GM12878 (cell line): Measurements from ENCODE around the gene DHX40. TPM values are rescaled to one million over a fixed set of nuclear protein-coding genes. Genes with fewer than 3 reads are reported as not detected.

Experiments used
- ATAC-seq: fragments of 200-7000 bp; cut with Tn5 transposase; 3 replicates; pipeline ENCODE4 v1.9.1; 2020; ENCODE audit warnings: mild to moderate bottlenecking, moderate library complexity
- BruUV-seq: library from RNA; stranded (reverse); fragments of 400-500 nt; replicated peaks from 2 replicates; lab custom pipeline; 2021; lab: Mats Ljungman, UMichigan
- CTCF ChIA-PET: fragments of 300-600 bp; sonication (Branson Sonifier 250); formaldehyde crosslinking; extraction: SDS; loops from one replicate; lab custom pipeline; 2021; ENCODE audit warnings: inconsistent platforms; lab: Yijun Ruan, JAX
- POLR2A ChIA-PET: fragments of 350-600 bp; formaldehyde crosslinking; extraction: SDS; loops from one replicate; lab custom pipeline; 2021; ENCODE audit warnings: inconsistent platforms; lab: Charles Lee
- RAD21 ChIA-PET: fragments of 300-600 bp; sonication (Branson Sonifier 250); formaldehyde crosslinking; loops from one replicate; lab custom pipeline; 2023; ENCODE audit warnings: antibody characterized with exemption; ENCODE audit not compliant: unreplicated experiment; lab: Charles Lee
- SMC1A ChIA-PET: fragments of 300-600 bp; sonication (Branson Sonifier 250); formaldehyde crosslinking; loops from one replicate; lab custom pipeline; 2023; ENCODE audit not compliant: unreplicated experiment, uncharacterized antibody; lab: Charles Lee
- DNase-seq: peaks from one replicate; pipeline ENCODE4 v3.0.0-alpha.2; 2011; ENCODE audit warnings: low read depth, low spot score
- FAIRE-seq: peaks from 3 replicates; lab custom pipeline; 2011; peaks lifted over from hg19 to GRCh38; lab: Jason Lieb, UNC
- H2AFZ ChIP-seq: 2 replicates; pipeline ENCODE4 v1.6.0; 2011; ENCODE audit warnings: low read depth, low read length, control low read depth; ENCODE audit not compliant: control insufficient read depth
- H3K27ac ChIP-seq: 2 replicates; pipeline ENCODE4 v1.5.1; 2011; ENCODE audit warnings: control low read depth; ENCODE audit not compliant: control insufficient read depth, insufficient read depth
- H3K27me3 ChIP-seq, 2 experiments: replicated peaks in 1 of 2; 2 replicates each; pipeline versions ENCODE4 v1.6.0 to v1.6.1; 2011; ENCODE audit warnings: low read length in 1 of 2; ENCODE audit not compliant: control insufficient read depth in 2 of 2, insufficient read depth in 2 of 2
- H3K36me3 ChIP-seq, 2 experiments: 2 replicates each; pipeline ENCODE4 v1.5.1; 2011; ENCODE audit warnings: low read length in 1 of 2; ENCODE audit not compliant: control insufficient read depth in 2 of 2, insufficient read depth in 2 of 2
- H3K4me1 ChIP-seq: 2 replicates; pipeline ENCODE4 v1.6.1; 2011; ENCODE audit warnings: mild to moderate bottlenecking, low read length, moderate library complexity, mixed read lengths; ENCODE audit not compliant: control insufficient read depth, insufficient read depth
- H3K4me2 ChIP-seq: 2 replicates; pipeline ENCODE4 v1.6.0; 2011; ENCODE audit warnings: control low read depth; ENCODE audit not compliant: control insufficient read depth, insufficient read depth
- H3K4me3 ChIP-seq: fragments of 200-600 bp; sonication (generic); 2 replicates; pipeline ENCODE4 v1.5.1; 2016
- H3K79me2 ChIP-seq: 2 replicates; pipeline ENCODE4 v1.6.0; 2011; ENCODE audit warnings: low read length; ENCODE audit not compliant: control insufficient read depth, insufficient read depth
- H3K9ac ChIP-seq: 2 replicates; pipeline ENCODE4 v1.8.0; 2011; ENCODE audit warnings: low read length, control low read depth, mixed read lengths; ENCODE audit not compliant: control insufficient read depth, insufficient read depth
- H3K9me3 ChIP-seq: replicated peaks from 3 replicates; pipeline ENCODE4 v1.5.1; 2011; ENCODE audit warnings: mild to moderate bottlenecking, low read length; ENCODE audit not compliant: control insufficient read depth, insufficient read depth
- H4K20me1 ChIP-seq: 2 replicates; pipeline ENCODE4 v1.6.0; 2011; ENCODE audit not compliant: control insufficient read depth, insufficient read depth
- BCLAF1 ChIP-seq: fragments of 450-650 bp; IDR thresholded peaks from 2 replicates; pipeline ENCODE4 v1.6.1; 2017; ENCODE audit warnings: antibody characterized with exemption, mild to moderate bottlenecking, moderate library complexity
- CHD1 ChIP-seq: IDR thresholded peaks from 2 replicates; pipeline ENCODE4 v1.6.1; 2012; ENCODE audit warnings: low read depth, low read length, improper control_type of control experiment
- CHD2 ChIP-seq: IDR thresholded peaks from 2 replicates; pipeline ENCODE4 v1.6.1; 2011; ENCODE audit warnings: low read depth, low read length, improper control_type of control experiment, borderline replicate concordance
- CREB1 ChIP-seq: IDR thresholded peaks from 2 replicates; pipeline ENCODE4 v1.6.1; 2012; ENCODE audit warnings: low read depth, mild to moderate bottlenecking, inconsistent platforms
- FOXM1 ChIP-seq: IDR thresholded peaks from 2 replicates; pipeline ENCODE4 v1.6.1; 2012; ENCODE audit warnings: low read depth, mild to moderate bottlenecking, inconsistent platforms, low read length, moderate library complexity
- JUND ChIP-seq: IDR thresholded peaks from 2 replicates; pipeline ENCODE4 v1.6.1; 2012; ENCODE audit warnings: low read depth, mild to moderate bottlenecking, low read length, improper control_type of control experiment, moderate library complexity
- KLF5 ChIP-seq: fragments of 450-650 bp; IDR thresholded peaks from 2 replicates; pipeline ENCODE4 v1.6.1; 2014; ENCODE audit warnings: mild to moderate bottlenecking; ENCODE audit not compliant: partially characterized antibody
- MTA3 ChIP-seq: IDR thresholded peaks from 2 replicates; pipeline ENCODE4 v1.6.1; 2012; ENCODE audit warnings: low read length, inconsistent platforms, borderline replicate concordance
- MYC ChIP-seq: IDR thresholded peaks from 2 replicates; pipeline ENCODE4 v1.6.1; 2011; ENCODE audit warnings: mild to moderate bottlenecking, low read length, moderate library complexity, inconsistent platforms; ENCODE audit not compliant: insufficient read depth, insufficient replicate concordance, insufficient read length, severe bottlenecking
- NR2C2 ChIP-seq: IDR thresholded peaks from 2 replicates; pipeline ENCODE4 v1.6.1; 2011; ENCODE audit warnings: borderline replicate concordance, low read depth; ENCODE audit not compliant: control insufficient read depth, insufficient read length
- PAX5 ChIP-seq: IDR thresholded peaks from 2 replicates; pipeline ENCODE4 v1.6.1; 2011; ENCODE audit warnings: low read depth, low read length, borderline replicate concordance
- PML ChIP-seq: IDR thresholded peaks from 2 replicates; pipeline ENCODE4 v1.6.1; 2012; ENCODE audit warnings: low read length, inconsistent platforms
- SRF ChIP-seq, 2 experiments: IDR thresholded peaks; 2 replicates each; pipeline ENCODE4 v1.6.1; 2011; ENCODE audit warnings: low read depth in 2 of 2, low read length in 2 of 2, mild to moderate bottlenecking in 1 of 2, moderate library complexity in 1 of 2
- STAT3 ChIP-seq: IDR thresholded peaks from 2 replicates; pipeline ENCODE4 v1.6.1; 2011; ENCODE audit warnings: low read depth, low read length, improper control_type of control experiment
- SUZ12 ChIP-seq: fragments of 200-600 bp; sonication (generic); IDR thresholded peaks from one replicate; pipeline ENCODE4 v1.6.1; 2018; ENCODE audit warnings: antibody characterized with exemption, mild to moderate bottlenecking; ENCODE audit not compliant: unreplicated experiment
- ZNF384 ChIP-seq: IDR thresholded peaks from 2 replicates; pipeline ENCODE4 v1.6.1; 2012; ENCODE audit warnings: low read depth, mild to moderate bottlenecking, low read length, improper control_type of control experiment, borderline replicate concordance
- WGBS: methylation state at CpG from one replicate; pipeline ENCODE4 v1.1.6; 2016; ENCODE audit warnings: low lambda C conversion rate; ENCODE audit not compliant: insufficient replicate concordance, insufficient coverage; ENCODE audit errors: missing lambda C conversion rate; 5-methylcytosine and 5-hydroxymethylcytosine counted together
- in situ Hi-C: fragments of 300-500 bp; cut with MboI; formaldehyde crosslinking; loops from 9 replicates; pipeline ENCODE4 v1.14.3; 2018; ENCODE audit warnings: mixed read lengths
- intact Hi-C: fragments of 100-400 bp; cut with micrococcal nuclease; formaldehyde crosslinking; loops from one replicate; pipeline ENCODE4 v1.14.2; 2022; ENCODE audit not compliant: unreplicated experiment
- polyA plus RNA-seq, 11 experiments: library from polyadenylated mRNA; depleted of rRNA in 4 of 11; unstranded in 6 of 11; stranded (reverse) in 5 of 11; fragments of >200 nt; fragmentation: Nextera tagmentation in 4 of 11; fragmentation: Illumina TruSeq in 1 of 11; extraction: Ambion mirVana in 4 of 11; extraction: Trizol in 1 of 11; gene quantifications; 1 replicate in 1 of 11; 2 replicates in 10 of 11; pipeline versions ENCODE4 v1.2.1 to v1.2.3, GENCODE V29; 2011 to 2016; ENCODE audit warnings: inconsistent platforms in 2 of 11, missing spikeins in 2 of 11, low read depth in 1 of 11
- total RNA-seq, 4 experiments: library from RNA; depleted of rRNA in 3 of 4; stranded (reverse); fragments of >200 nt in 3 of 4; fragmentation: Illumina TruSeq in 1 of 4; extraction: Trizol in 1 of 4; gene quantifications; 2 replicates each; pipeline versions ENCODE4 v1.2.1 to v1.2.3, GENCODE V29; 2013 to 2021

The DHX40 gene
- total and polyA plus RNA-seq, 10 of the 15 experiments (the other 5 are each of a cell fraction or from before 2014, with no cell fraction given), result 4.8 to 29.2 (median 12.0) TPM

- H3K9me3 ChIP-seq, result no peaks in the 10 kb centered on the region
- TF ChIP-seq BCLAF1 (no peak), NR2C2 (no peak), CHD1 (no peak), FOXM1 (no peak), PML (no peak), SUZ12 (no peak), KLF5 (no peak), CHD2 (no peak), SRF (IDR thresholded peaks at IDR 0.05; ENCODE audit: low read depth in 2 of 2, low read length in 2 of 2) (no peak), ZNF384 (no peak), PAX5 (no peak), STAT3 (no peak), JUND (no peak), MYC (no peak), CREB1 (no peak), MTA3 (no peak)
- H2AFZ ChIP-seq, result no peak overlapping the region
- intact Hi-C loops, result no loop called here
- ChIA-PET SMC1A (interaction anchor here (0.9 to 1.1 kb wide), 3 partner anchors 9 to 76 kb away, joined by 3 to 6 read pairs (median 3); no protein-coding TSS in a partner anchor), CTCF (interaction anchor here (1.2 to 1.3 kb wide), 2 partner anchors 9 kb away, joined by 3 to 4 read pairs; no protein-coding TSS in a partner anchor), POLR2A (interaction anchor here (0.6 kb wide), 1 partner anchor 24 kb away, joined by 3 read pairs; no protein-coding TSS in a partner anchor), RAD21 (interaction anchor here (1.0 kb wide), 1 partner anchor 8 kb away, joined by 4 read pairs; no protein-coding TSS in a partner anchor)
- peaks cover 0 to 4% of the 10 kb centered on the region in 2 experiments; a peak in 2 of 4 replicates for H3K27me3 ChIP-seq
- no TSS peak for BruUV-seq
- H3K4me1 ChIP-seq, result no peaks in the 10 kb centered on the region
- no peak overlapping the region for H3K27ac ChIP-seq
- DNase-seq (no peak), FAIRE-seq (no peak), ATAC-seq (no peak)
- H4K20me1 ChIP-seq, result no peaks in the 10 kb centered on the region
- no peak overlapping the region for H3K4me2 ChIP-seq
- H3K36me3 ChIP-seq, result no peaks in the 10 kb centered on the region
- no peak overlapping the region for H3K9ac ChIP-seq
- H3K79me2 ChIP-seq, result no peaks in the 10 kb centered on the region
- in situ Hi-C loops, result no loop called here
- no peak overlapping the region for H3K4me3 ChIP-seq
- 91% methylated on average over 1 of the region's 1 CpG for WGBS
These were observed 34.9 kb upstream of the DHX40 start for GRCh38 chr17:59530531-59530930.
